Stimulated activated CD8-positive, alpha-beta memory T cell treated with anti-CD3 and anti-CD28 coated beads, Interleukin-12 subunit alpha, Interleukin-12 subunit beta, amount 100 ng/mL, for 24 hours (primary cell): ENCODE results near the gene TGFBI.
"Not testable (repeated sequence)": the region's sequence is repeated elsewhere in the genome, so short reads cannot be mapped to it uniquely, and the experiment has no call there.

Source experiments
- DNase-seq: peaks from one replicate; pipeline ENCODE4 v3.0.0-alpha.2; 2020; ENCODE audit errors: extremely low read depth

The TGFBI gene

GRCh38 chr5:136045026-136045425 lies 16.2 kb downstream of the TGFBI start:
- DNase-seq, result not testable (repeated sequence)

- no peak for DNase-seq
These were observed 17.5 kb downstream of the TGFBI start for GRCh38 chr5:136046246-136046645.

- DNase-seq, result no peak
These were observed 19.1 kb downstream of the TGFBI start for GRCh38 chr5:136047858-136048257.

- no peak for DNase-seq
These were observed 20.2 kb downstream of the TGFBI start for GRCh38 chr5:136048966-136049365.

- no peak for DNase-seq
These were observed 22.9 kb downstream of the TGFBI start for GRCh38 chr5:136051486-136052220.

- DNase-seq, result no peak
These were observed 24.0 kb downstream of the TGFBI start for GRCh38 chr5:136052692-136053335.

- DNase-seq, result no peak
These were observed 24.8 kb downstream of the TGFBI start for GRCh38 chr5:136053336-136054141.

GRCh38 chr5:136054142-136055019 lies 25.6 kb downstream of the TGFBI start:
- no peak for DNase-seq

GRCh38 chr5:136055612-136056309 lies 27.0 kb downstream of the TGFBI start:
- no peak for DNase-seq

GRCh38 chr5:136056336-136056735 lies 27.5 kb downstream of the TGFBI start:
- no peak for DNase-seq

- DNase-seq, result no peak
These were observed 28.1 kb downstream of the TGFBI start for GRCh38 chr5:136056771-136057335.

- DNase-seq, result no peak
These were observed 28.7 kb downstream of the TGFBI start for GRCh38 chr5:136057401-136058038.

- DNase-seq, result no peak
These were observed 29.5 kb downstream of the TGFBI start for GRCh38 chr5:136058039-136058971.

GRCh38 chr5:136058972-136059354 lies 30.2 kb downstream of the TGFBI start:
- no peak for DNase-seq

- no peak for DNase-seq
These were observed 32.2 kb downstream of the TGFBI start for GRCh38 chr5:136060963-136061362.

GRCh38 chr5:136061630-136062365 lies 33.0 kb downstream of the TGFBI start:
- no peak for DNase-seq

GRCh38 chr5:136062366-136063274 lies 33.8 kb downstream of the TGFBI start:
- DNase-seq, result no peak
